Liver (tissue), 9 donors: ENCODE data around the gene SIGLEC12. TPM values are rescaled to one million over a fixed set of nuclear protein-coding genes. Genes with fewer than 3 reads are reported as not detected.

Experiments
- DNase-seq: peaks from one replicate; pipeline ENCODE4 v3.0.0-alpha.2; 2017; ENCODE audit warnings: low spot score
- H3K27ac ChIP-seq, 2 donors: one replicate each; pipeline ENCODE4 v1.7.0; 2013; ENCODE audit warnings: inconsistent platforms in 2 of 2, low read length in 2 of 2, control low read depth in 1 of 2, low read depth in 1 of 2, mild to moderate bottlenecking in 1 of 2
- H3K27me3 ChIP-seq, 4 donors: one replicate each; pipeline versions ENCODE4 v1.6.1 to v1.7.0; 2013; ENCODE audit warnings: low read length in 3 of 4, inconsistent platforms in 1 of 4, mild to moderate bottlenecking in 1 of 4, moderate library complexity in 1 of 4; ENCODE audit not compliant: control insufficient read depth in 4 of 4, insufficient read depth in 4 of 4
- H3K36me3 ChIP-seq, 4 donors: one replicate each; pipeline versions ENCODE4 v1.6.1 to v1.7.0; 2013; ENCODE audit warnings: low read length in 3 of 4, mild to moderate bottlenecking in 3 of 4, low read depth in 1 of 4, moderate library complexity in 1 of 4; ENCODE audit not compliant: control insufficient read depth in 4 of 4, insufficient read depth in 3 of 4
- H3K4me1 ChIP-seq, 4 donors: one replicate each; pipeline versions ENCODE4 v1.6.1 to v1.7.0; 2013; ENCODE audit warnings: low read length in 3 of 4, mild to moderate bottlenecking in 3 of 4, moderate library complexity in 1 of 4; ENCODE audit not compliant: control insufficient read depth in 4 of 4, insufficient read depth in 4 of 4
- H3K4me3 ChIP-seq, 3 donors: one replicate each; pipeline versions ENCODE4 v1.6.1 to v1.7.0; 2013; ENCODE audit warnings: low read length in 3 of 3, control low read depth in 1 of 3, low read depth in 1 of 3, mild to moderate bottlenecking in 1 of 3
- H3K9ac ChIP-seq, 2 donors: one replicate each; pipeline ENCODE4 v1.7.0; 2013; ENCODE audit warnings: low read length in 2 of 2, mild to moderate bottlenecking in 2 of 2, moderate library complexity in 2 of 2, control low read depth in 1 of 2, low read depth in 1 of 2
- H3K9me3 ChIP-seq, 4 donors: one replicate each; pipeline versions ENCODE4 v1.6.1 to v1.7.0; 2013; ENCODE audit warnings: low read length in 3 of 4; ENCODE audit not compliant: control insufficient read depth in 4 of 4
- EGR1 ChIP-seq, 2 donors: IDR thresholded peaks; 2 replicates each; pipeline ENCODE4 v1.6.1; 2016 to 2018; ENCODE audit warnings: antibody characterized with exemption in 2 of 2, low read depth in 2 of 2
- FOXA1 ChIP-seq: IDR thresholded peaks from 2 replicates; pipeline ENCODE4 v1.6.1; 2016; ENCODE audit warnings: antibody characterized with exemption
- FOXA2 ChIP-seq: IDR thresholded peaks from 2 replicates; pipeline ENCODE4 v1.6.1; 2016; ENCODE audit warnings: antibody characterized with exemption
- GABPA ChIP-seq, 2 donors: IDR thresholded peaks in 1 of 2; conservative IDR thresholded peaks in 1 of 2; 2 replicates each; pipeline ENCODE4 v1.6.1; 2016; ENCODE audit warnings: antibody characterized with exemption in 2 of 2, mild to moderate bottlenecking in 1 of 2, moderate library complexity in 1 of 2
- HNF4A ChIP-seq, 2 donors: conservative IDR thresholded peaks; 2 replicates each; pipeline ENCODE4 v1.6.1; 2016; ENCODE audit warnings: antibody characterized with exemption in 2 of 2, mild to moderate bottlenecking in 2 of 2
- JUND ChIP-seq, 2 donors: IDR thresholded peaks; 2 replicates each; pipeline ENCODE4 v1.6.1; 2016; ENCODE audit warnings: antibody characterized with exemption in 2 of 2
- NR2F2 ChIP-seq: IDR thresholded peaks from 2 replicates; pipeline ENCODE4 v1.6.1; 2016; ENCODE audit warnings: antibody characterized with exemption
- RAD21 ChIP-seq, 2 donors: IDR thresholded peaks; 2 replicates each; pipeline ENCODE4 v1.6.1; 2016; ENCODE audit warnings: antibody characterized with exemption in 2 of 2, mild to moderate bottlenecking in 2 of 2
- RXRA ChIP-seq, 2 donors: IDR thresholded peaks; 2 replicates each; pipeline ENCODE4 v1.6.1; 2017 to 2018; ENCODE audit warnings: antibody characterized with exemption in 2 of 2, mild to moderate bottlenecking in 1 of 2
- SP1 ChIP-seq: IDR thresholded peaks from 2 replicates; pipeline ENCODE4 v1.6.1; 2018; ENCODE audit warnings: antibody characterized with exemption, mild to moderate bottlenecking
- TAF1 ChIP-seq: conservative IDR thresholded peaks from 2 replicates; pipeline ENCODE4 v1.6.1; 2016; ENCODE audit warnings: antibody characterized with exemption, mild to moderate bottlenecking
- YY1 ChIP-seq: IDR thresholded peaks from 2 replicates; pipeline ENCODE4 v1.6.1; 2016; ENCODE audit warnings: antibody characterized with exemption, mild to moderate bottlenecking
- WGBS: extraction: QIAGEN DNeasy Blood & Tissue Kit; methylation state at CpG from one replicate; pipeline ENCODE4 v1.1.7; 2013; 5-methylcytosine and 5-hydroxymethylcytosine counted together
- polyA plus RNA-seq, 2 donors: library from polyadenylated mRNA; stranded (reverse) in 1 of 2; unstranded in 1 of 2; fragments of 200-250 nt in 1 of 2; fragments of >200 nt in 1 of 2; fragmentation: Nextera tagmentation in 1 of 2; extraction: Ambion mirVana in 1 of 2; gene quantifications; one replicate each; pipeline versions ENCODE4 v1.2.1 to v1.2.3, GENCODE V29; 2013 to 2015
- total RNA-seq, 2 donors: library from RNA; depleted of rRNA; stranded (reverse); fragments of >200 nt; gene quantifications; one replicate each; pipeline ENCODE4 v1.2.3, GENCODE V29; 2014
- TF ChIP-seq, protein P1 (sequence below): fragments of 150-350 bp; IDR thresholded peaks from 2 replicates; pipeline ENCODE4 v1.5.1; 2017; ENCODE audit warnings: improper control_type of control experiment, low read depth, low read length; ENCODE audit not compliant: missing input control
- TF ChIP-seq, protein P2 (sequence below): IDR thresholded peaks from 2 replicates; pipeline ENCODE4 v1.6.1; 2016; ENCODE audit warnings: antibody characterized with exemption
- TF ChIP-seq, protein P3 (sequence below): IDR thresholded peaks from 2 replicates; pipeline ENCODE4 v1.6.1; 2016; ENCODE audit warnings: antibody characterized with exemption, mild to moderate bottlenecking
- TF ChIP-seq, protein P4 (sequence below): IDR thresholded peaks from 2 replicates; pipeline ENCODE4 v1.6.1; 2016; ENCODE audit warnings: antibody characterized with exemption
- TF ChIP-seq, protein P5 (sequence below): IDR thresholded peaks from 2 replicates; pipeline ENCODE4 v1.6.1; 2016; ENCODE audit warnings: antibody characterized with exemption
- donor health status: healthy.
- donor health status: healthy.
- donor health status: healthy.
- donor health status: healthy.
- donor health status: healthy.

The SIGLEC12 gene
- total and polyA plus RNA-seq, 4 donors: 0.05 to 5.0 (median 0.52) TPM

DNA sequence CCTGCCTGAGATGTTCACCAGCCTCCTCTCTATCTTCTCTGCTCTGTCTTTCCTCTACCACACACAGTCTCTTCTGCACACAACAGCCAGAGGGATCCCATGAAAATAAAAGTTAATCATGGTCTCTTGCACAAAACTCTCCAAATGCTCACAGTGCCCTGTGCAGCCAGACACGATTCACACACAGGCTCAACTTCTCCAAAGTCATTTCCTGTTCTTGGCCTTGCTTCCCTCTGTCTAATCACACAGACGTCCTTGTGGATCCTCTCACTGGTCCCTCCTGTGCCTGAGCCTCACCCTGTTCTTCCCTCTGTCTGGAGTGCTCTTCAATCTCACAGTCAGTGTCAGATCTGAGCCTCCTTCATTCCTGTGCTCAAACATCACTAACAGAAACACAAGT lies 7.8 kb downstream of the SIGLEC12 start:
- WGBS: 20% methylated on average over 2 of the region's 2 CpGs
- H3K4me1 ChIP-seq: no peaks in the 10 kb centered on the region
- H3K36me3 ChIP-seq: no peaks in the 10 kb centered on the region
- no peak overlapping the region for H3K4me3 ChIP-seq
- DNase-seq: no peak
- no peaks in the 10 kb centered on the region for H3K9me3 ChIP-seq
- H3K9ac ChIP-seq: no peak overlapping the region
- TF ChIP-seq RXRA (IDR thresholded peaks at IDR 0.05) (no peak), GABPA (IDR thresholded peaks at IDR 0.05 in 1 of 2, conservative IDR thresholded peaks at IDR 0.05 in 1 of 2) (no peak), EGR1 (IDR thresholded peaks at IDR 0.05; ENCODE audit: low read depth in 2 of 2) (no peak), TAF1 (no peak), HNF4A (conservative IDR thresholded peaks at IDR 0.05) (no peak), RAD21 (IDR thresholded peaks at IDR 0.05) (no peak), FOXA1 (no peak), YY1 (no peak), NR2F2 (no peak)
- TF ChIP-seq, protein P1, sequence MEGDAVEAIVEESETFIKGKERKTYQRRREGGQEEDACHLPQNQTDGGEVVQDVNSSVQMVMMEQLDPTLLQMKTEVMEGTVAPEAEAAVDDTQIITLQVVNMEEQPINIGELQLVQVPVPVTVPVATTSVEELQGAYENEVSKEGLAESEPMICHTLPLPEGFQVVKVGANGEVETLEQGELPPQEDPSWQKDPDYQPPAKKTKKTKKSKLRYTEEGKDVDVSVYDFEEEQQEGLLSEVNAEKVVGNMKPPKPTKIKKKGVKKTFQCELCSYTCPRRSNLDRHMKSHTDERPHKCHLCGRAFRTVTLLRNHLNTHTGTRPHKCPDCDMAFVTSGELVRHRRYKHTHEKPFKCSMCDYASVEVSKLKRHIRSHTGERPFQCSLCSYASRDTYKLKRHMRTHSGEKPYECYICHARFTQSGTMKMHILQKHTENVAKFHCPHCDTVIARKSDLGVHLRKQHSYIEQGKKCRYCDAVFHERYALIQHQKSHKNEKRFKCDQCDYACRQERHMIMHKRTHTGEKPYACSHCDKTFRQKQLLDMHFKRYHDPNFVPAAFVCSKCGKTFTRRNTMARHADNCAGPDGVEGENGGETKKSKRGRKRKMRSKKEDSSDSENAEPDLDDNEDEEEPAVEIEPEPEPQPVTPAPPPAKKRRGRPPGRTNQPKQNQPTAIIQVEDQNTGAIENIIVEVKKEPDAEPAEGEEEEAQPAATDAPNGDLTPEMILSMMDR: no peak
- TF ChIP-seq, protein P2, sequence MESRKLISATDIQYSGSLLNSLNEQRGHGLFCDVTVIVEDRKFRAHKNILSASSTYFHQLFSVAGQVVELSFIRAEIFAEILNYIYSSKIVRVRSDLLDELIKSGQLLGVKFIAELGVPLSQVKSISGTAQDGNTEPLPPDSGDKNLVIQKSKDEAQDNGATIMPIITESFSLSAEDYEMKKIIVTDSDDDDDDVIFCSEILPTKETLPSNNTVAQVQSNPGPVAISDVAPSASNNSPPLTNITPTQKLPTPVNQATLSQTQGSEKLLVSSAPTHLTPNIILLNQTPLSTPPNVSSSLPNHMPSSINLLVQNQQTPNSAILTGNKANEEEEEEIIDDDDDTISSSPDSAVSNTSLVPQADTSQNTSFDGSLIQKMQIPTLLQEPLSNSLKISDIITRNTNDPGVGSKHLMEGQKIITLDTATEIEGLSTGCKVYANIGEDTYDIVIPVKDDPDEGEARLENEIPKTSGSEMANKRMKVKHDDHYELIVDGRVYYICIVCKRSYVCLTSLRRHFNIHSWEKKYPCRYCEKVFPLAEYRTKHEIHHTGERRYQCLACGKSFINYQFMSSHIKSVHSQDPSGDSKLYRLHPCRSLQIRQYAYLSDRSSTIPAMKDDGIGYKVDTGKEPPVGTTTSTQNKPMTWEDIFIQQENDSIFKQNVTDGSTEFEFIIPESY: no peak
- TF ChIP-seq, protein P3, sequence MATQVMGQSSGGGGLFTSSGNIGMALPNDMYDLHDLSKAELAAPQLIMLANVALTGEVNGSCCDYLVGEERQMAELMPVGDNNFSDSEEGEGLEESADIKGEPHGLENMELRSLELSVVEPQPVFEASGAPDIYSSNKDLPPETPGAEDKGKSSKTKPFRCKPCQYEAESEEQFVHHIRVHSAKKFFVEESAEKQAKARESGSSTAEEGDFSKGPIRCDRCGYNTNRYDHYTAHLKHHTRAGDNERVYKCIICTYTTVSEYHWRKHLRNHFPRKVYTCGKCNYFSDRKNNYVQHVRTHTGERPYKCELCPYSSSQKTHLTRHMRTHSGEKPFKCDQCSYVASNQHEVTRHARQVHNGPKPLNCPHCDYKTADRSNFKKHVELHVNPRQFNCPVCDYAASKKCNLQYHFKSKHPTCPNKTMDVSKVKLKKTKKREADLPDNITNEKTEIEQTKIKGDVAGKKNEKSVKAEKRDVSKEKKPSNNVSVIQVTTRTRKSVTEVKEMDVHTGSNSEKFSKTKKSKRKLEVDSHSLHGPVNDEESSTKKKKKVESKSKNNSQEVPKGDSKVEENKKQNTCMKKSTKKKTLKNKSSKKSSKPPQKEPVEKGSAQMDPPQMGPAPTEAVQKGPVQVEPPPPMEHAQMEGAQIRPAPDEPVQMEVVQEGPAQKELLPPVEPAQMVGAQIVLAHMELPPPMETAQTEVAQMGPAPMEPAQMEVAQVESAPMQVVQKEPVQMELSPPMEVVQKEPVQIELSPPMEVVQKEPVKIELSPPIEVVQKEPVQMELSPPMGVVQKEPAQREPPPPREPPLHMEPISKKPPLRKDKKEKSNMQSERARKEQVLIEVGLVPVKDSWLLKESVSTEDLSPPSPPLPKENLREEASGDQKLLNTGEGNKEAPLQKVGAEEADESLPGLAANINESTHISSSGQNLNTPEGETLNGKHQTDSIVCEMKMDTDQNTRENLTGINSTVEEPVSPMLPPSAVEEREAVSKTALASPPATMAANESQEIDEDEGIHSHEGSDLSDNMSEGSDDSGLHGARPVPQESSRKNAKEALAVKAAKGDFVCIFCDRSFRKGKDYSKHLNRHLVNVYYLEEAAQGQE: no peak
- TF ChIP-seq, protein P4, sequence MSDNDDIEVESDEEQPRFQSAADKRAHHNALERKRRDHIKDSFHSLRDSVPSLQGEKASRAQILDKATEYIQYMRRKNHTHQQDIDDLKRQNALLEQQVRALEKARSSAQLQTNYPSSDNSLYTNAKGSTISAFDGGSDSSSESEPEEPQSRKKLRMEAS: no peak
- H3K27me3 ChIP-seq: peaks cover 0 to 4% (median 2%) of the 10 kb centered on the region in 4 donors
- no peak overlapping the region for H3K27ac ChIP-seq

DNA sequence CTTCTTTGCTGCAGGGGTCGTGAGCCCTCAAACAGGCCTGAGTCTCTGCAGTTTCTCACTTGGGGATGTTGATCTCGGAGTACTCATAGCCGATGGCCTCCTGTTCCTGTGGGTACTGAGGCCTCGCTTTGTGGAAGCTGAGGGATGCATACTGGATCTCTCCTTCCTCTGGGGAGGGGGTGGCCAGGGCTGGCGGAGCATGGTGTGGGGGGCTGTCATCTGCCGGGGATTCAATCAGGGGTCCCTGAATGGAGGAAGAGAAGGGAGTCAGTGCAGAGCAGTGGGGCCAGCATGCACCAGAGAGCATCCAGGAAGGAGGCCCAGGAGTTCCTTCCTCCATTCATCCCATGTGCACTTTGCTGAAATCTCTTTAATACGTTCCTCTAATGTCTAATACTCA lies 10.0 kb downstream of the SIGLEC12 start:
- Histone ChIP-seq H3K27ac (no peak overlapping the region), H3K36me3 (no peaks in the 10 kb centered on the region), H3K9ac (no peak overlapping the region), H3K4me3 (no peak overlapping the region), H3K27me3 (peaks cover 0 to 7% (median 2%) of the 10 kb centered on the region in 4 donors), H3K9me3 (no peaks in the 10 kb centered on the region), H3K4me1 (no peaks in the 10 kb centered on the region)
- DNase-seq: no peak
- WGBS: 70% methylated on average over 7 of the region's 7 CpGs
- TF ChIP-seq NR2F2: no peak
- TF ChIP-seq JUND (IDR thresholded peaks at IDR 0.05): no peak
- no peak for TF ChIP-seq FOXA2
- no peak for TF ChIP-seq FOXA1
- TF ChIP-seq, protein P2: no peak
- no peak for TF ChIP-seq TAF1
- TF ChIP-seq SP1: no peak
- TF ChIP-seq RAD21 (IDR thresholded peaks at IDR 0.05): no peak
- TF ChIP-seq, protein P4: no peak
- TF ChIP-seq, protein P3: no peak
- TF ChIP-seq GABPA (IDR thresholded peaks at IDR 0.05 in 1 of 2, conservative IDR thresholded peaks at IDR 0.05 in 1 of 2): no peak
- TF ChIP-seq, protein P5, sequence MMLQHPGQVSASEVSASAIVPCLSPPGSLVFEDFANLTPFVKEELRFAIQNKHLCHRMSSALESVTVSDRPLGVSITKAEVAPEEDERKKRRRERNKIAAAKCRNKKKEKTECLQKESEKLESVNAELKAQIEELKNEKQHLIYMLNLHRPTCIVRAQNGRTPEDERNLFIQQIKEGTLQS: no peak
- TF ChIP-seq HNF4A (conservative IDR thresholded peaks at IDR 0.05): no peak
- no peak for TF ChIP-seq RXRA (IDR thresholded peaks at IDR 0.05)
- no peak for TF ChIP-seq EGR1 (IDR thresholded peaks at IDR 0.05; ENCODE audit: low read depth in 2 of 2)
